ENCODE results near the gene NCAM1.

DNA sequence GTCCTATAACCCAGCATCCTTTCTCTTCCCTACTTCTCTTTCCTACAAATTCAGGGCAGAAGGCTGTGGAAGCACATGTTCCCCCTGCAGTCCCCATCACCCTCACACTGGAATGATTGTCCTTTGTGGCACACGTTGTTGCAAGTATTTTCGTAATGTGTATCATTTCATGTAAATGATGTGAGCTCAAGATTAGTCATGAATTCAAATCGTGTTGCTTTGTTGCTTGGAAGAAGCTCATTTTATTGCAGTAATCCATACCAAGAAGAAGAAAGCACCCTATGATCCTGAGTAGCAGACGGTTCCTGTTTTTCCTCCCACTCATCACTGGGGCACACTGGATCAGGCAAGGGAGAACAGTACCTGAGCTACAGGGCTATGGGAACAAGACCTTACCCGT is 173.4 kb downstream of the NCAM1 start:
- TF ChIP-seq, protein P1, sequence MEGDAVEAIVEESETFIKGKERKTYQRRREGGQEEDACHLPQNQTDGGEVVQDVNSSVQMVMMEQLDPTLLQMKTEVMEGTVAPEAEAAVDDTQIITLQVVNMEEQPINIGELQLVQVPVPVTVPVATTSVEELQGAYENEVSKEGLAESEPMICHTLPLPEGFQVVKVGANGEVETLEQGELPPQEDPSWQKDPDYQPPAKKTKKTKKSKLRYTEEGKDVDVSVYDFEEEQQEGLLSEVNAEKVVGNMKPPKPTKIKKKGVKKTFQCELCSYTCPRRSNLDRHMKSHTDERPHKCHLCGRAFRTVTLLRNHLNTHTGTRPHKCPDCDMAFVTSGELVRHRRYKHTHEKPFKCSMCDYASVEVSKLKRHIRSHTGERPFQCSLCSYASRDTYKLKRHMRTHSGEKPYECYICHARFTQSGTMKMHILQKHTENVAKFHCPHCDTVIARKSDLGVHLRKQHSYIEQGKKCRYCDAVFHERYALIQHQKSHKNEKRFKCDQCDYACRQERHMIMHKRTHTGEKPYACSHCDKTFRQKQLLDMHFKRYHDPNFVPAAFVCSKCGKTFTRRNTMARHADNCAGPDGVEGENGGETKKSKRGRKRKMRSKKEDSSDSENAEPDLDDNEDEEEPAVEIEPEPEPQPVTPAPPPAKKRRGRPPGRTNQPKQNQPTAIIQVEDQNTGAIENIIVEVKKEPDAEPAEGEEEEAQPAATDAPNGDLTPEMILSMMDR (IDR thresholded peaks at IDR 0.05; ENCODE audit: insufficient read depth, low read length, poor library complexity, severe bottlenecking): no peak
- TF ChIP-seq EZH2phosphoT487 (conservative IDR thresholded peaks at IDR 0.05; ENCODE audit: low read length): no peak

Measured in SU-DHL-6 (cell line).